ENCODE data around the gene ZNF668.

ZNF668 gene

DNA sequence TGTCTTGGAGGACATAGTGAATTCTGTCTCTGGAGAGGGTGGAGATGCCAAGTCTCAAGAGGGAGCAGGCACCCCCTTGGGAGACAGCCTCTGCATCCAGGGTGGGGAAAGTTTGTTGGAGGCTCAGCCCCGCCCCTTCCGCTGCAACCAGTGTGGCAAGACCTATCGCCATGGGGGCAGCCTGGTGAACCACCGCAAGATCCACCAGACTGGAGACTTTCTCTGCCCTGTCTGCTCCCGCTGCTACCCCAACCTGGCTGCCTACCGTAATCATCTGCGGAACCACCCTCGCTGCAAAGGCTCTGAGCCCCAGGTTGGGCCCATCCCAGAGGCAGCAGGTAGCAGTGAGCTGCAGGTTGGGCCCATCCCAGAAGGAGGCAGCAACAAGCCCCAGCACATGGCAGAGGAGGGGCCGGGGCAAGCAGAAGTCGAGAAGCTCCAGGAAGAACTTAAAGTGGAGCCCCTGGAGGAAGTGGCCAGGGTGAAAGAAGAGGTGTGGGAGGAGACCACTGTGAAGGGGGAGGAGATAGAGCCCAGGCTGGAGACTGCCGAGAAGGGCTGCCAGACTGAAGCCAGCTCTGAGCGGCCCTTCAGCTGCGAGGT is 5.4 kb upstream of the ZNF668 start:
- Mint-ChIP-seq H3K9me3 (no peaks in the 10 kb centered on the region), H3K27me3 (ENCODE audit: low read depth, poor library complexity) (no peaks in the 10 kb centered on the region), H3K4me3 (no peak overlapping the region), H3K4me1 (peaks cover 16% of the 10 kb centered on the region), H3K36me3 (ENCODE audit: low read depth) (peaks cover 32% of the 10 kb centered on the region), H3K27ac (no peak overlapping the region)
- TF ChIP-seq, protein P1, sequence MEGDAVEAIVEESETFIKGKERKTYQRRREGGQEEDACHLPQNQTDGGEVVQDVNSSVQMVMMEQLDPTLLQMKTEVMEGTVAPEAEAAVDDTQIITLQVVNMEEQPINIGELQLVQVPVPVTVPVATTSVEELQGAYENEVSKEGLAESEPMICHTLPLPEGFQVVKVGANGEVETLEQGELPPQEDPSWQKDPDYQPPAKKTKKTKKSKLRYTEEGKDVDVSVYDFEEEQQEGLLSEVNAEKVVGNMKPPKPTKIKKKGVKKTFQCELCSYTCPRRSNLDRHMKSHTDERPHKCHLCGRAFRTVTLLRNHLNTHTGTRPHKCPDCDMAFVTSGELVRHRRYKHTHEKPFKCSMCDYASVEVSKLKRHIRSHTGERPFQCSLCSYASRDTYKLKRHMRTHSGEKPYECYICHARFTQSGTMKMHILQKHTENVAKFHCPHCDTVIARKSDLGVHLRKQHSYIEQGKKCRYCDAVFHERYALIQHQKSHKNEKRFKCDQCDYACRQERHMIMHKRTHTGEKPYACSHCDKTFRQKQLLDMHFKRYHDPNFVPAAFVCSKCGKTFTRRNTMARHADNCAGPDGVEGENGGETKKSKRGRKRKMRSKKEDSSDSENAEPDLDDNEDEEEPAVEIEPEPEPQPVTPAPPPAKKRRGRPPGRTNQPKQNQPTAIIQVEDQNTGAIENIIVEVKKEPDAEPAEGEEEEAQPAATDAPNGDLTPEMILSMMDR (IDR thresholded peaks at IDR 0.05), result no peak
- DNase-seq, result no peak

DNA sequence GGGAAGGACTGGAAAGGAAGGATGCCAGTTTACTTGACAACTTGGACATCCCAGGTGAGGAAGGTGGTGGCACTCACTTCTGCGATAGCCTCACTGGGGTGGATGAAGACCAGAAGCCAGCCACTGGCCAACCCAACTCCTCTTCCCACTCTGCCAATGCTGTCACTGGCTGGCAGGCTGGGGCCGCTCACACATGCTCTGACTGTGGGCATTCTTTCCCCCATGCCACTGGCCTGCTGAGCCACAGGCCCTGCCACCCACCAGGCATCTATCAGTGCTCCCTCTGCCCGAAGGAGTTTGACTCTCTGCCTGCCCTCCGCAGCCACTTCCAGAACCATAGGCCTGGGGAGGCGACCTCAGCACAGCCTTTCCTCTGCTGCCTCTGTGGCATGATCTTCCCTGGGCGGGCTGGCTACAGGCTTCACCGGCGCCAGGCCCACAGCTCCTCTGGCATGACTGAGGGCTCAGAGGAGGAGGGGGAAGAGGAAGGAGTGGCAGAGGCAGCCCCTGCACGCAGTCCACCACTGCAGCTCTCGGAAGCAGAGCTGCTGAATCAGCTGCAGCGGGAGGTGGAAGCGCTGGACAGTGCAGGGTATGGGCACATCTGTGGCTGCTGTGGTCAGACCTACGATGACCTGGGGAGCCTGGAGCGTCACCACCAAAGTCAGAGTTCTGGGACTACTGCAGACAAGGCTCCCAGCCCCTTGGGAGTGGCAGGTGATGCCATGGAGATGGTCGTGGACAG is 4.7 kb upstream of the ZNF668 start:
- H3K36me3 Mint-ChIP-seq (ENCODE audit: low read depth), result peaks cover 32% of the 10 kb centered on the region
- DNase-seq, result no peak
- no peak overlapping the region for H3K27ac Mint-ChIP-seq
- H3K27me3 Mint-ChIP-seq (ENCODE audit: low read depth, poor library complexity), result no peaks in the 10 kb centered on the region
- peaks cover 18% of the 10 kb centered on the region for H3K4me1 Mint-ChIP-seq
- TF ChIP-seq, protein P1 (IDR thresholded peaks at IDR 0.05), result no peak
- no peak overlapping the region for H3K4me3 Mint-ChIP-seq
- no peaks in the 10 kb centered on the region for H3K9me3 Mint-ChIP-seq

DNA sequence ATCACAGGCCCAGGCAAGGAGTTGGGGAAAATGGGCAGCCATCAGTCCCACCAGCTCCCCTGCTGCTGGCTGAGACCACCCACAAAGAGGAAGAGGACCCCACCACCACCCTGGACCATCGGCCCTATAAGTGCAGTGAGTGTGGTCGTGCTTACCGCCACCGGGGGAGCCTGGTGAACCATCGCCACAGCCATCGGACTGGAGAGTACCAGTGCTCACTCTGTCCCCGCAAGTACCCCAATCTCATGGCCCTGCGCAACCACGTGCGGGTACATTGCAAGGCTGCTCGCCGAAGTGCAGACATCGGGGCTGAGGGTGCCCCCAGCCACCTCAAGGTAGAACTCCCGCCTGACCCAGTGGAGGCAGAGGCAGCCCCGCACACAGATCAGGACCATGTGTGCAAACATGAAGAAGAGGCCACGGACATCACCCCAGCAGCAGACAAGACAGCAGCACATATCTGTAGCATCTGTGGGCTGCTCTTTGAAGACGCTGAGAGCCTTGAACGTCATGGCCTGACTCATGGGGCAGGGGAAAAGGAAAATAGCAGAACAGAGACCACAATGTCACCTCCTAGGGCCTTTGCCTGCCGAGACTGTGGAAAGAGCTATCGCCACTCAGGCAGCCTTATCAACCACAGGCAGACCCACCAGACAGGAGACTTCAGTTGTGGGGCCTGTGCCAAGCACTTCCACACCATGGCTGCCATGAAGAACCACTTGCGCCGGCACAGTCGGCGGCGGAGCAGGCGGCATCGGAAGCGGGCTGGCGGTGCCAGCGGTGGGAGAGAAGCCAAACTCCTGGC is 3.8 kb upstream of the ZNF668 start:
- Mint-ChIP-seq H3K27me3 (ENCODE audit: low read depth, poor library complexity) (no peaks in the 10 kb centered on the region), H3K4me3 (no peak overlapping the region), H3K4me1 (peaks cover 19% of the 10 kb centered on the region), H3K36me3 (ENCODE audit: low read depth) (peaks cover 32% of the 10 kb centered on the region), H3K9me3 (no peaks in the 10 kb centered on the region), H3K27ac (no peak overlapping the region)
- TF ChIP-seq, protein P1 (IDR thresholded peaks at IDR 0.05), result no peak
- DNase-seq, result no peak

DNA sequence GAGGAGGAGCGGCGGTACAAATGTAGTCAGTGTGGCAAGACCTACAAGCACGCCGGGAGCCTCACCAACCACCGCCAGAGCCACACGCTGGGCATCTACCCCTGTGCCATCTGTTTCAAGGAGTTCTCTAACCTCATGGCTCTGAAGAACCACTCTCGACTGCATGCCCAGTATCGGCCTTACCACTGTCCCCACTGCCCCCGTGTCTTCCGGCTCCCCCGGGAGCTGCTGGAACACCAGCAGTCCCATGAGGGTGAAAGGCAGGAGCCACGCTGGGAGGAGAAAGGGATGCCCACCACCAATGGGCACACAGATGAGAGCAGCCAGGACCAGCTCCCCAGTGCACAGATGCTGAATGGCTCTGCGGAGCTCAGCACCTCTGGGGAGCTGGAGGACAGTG is 3.0 kb upstream of the ZNF668 start:
- peaks cover 20% of the 10 kb centered on the region for H3K4me1 Mint-ChIP-seq
- H3K36me3 Mint-ChIP-seq (ENCODE audit: low read depth), result peaks cover 27% of the 10 kb centered on the region
- no peak overlapping the region for H3K27ac Mint-ChIP-seq
- TF ChIP-seq, protein P1 (IDR thresholded peaks at IDR 0.05), result no peak
- H3K27me3 Mint-ChIP-seq (ENCODE audit: low read depth, poor library complexity), result no peaks in the 10 kb centered on the region
- DNase-seq, result no peak
- H3K9me3 Mint-ChIP-seq, result no peaks in the 10 kb centered on the region
- H3K4me3 Mint-ChIP-seq, result no peak overlapping the region

DNA sequence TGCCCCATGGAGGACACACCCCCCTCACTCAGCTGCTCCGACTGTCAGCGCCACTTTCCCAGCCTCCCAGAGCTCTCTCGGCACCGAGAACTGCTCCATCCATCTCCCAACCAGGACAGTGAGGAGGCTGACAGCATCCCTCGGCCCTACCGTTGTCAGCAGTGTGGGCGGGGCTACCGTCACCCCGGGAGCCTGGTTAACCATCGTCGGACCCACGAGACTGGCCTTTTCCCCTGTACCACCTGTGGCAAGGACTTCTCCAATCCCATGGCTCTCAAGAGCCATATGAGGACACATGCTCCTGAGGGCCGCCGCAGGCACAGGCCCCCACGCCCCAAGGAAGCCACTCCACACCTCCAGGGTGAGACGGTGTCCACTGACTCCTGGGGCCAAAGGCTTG is 2.3 kb upstream of the ZNF668 start:
- TF ChIP-seq, protein P1 (IDR thresholded peaks at IDR 0.05), result no peak
- H3K9me3 Mint-ChIP-seq, result no peaks in the 10 kb centered on the region
- no peak for DNase-seq
- peak overlapping the region; percentile 97 for H3K4me3 Mint-ChIP-seq
- no peak overlapping the region for H3K27ac Mint-ChIP-seq
- H3K4me1 Mint-ChIP-seq, result peaks cover 25% of the 10 kb centered on the region
- H3K27me3 Mint-ChIP-seq (ENCODE audit: low read depth, poor library complexity), result peaks cover 3% of the 10 kb centered on the region
- H3K36me3 Mint-ChIP-seq (ENCODE audit: low read depth), result peaks cover 26% of the 10 kb centered on the region

All from nephron progenitor cell (in vitro differentiated cells).